ENCODE measurements around the gene NKX2-2. TPM values are rescaled to one million over a fixed set of nuclear protein-coding genes. Genes with fewer than 3 reads are reported as not detected.

The NKX2-2 gene
- total RNA-seq, 1 experiment from 2014 or later, result not detected

GRCh38 chr20:21501184-21501583 is 12.7 kb downstream of the NKX2-2 start:
- no peak for TF ChIP-seq ZNF281 (CRISPR knock-in tag; IDR thresholded peaks at IDR 0.05)
- Mint-ChIP-seq H3K27me3 (ENCODE audit: low read depth) (peaks cover 32% of the 10 kb centered on the region), H3K9me3 (no peaks in the 10 kb centered on the region), H3K4me1 (peaks cover 32% of the 10 kb centered on the region), H3K36me3 (peaks cover 4% of the 10 kb centered on the region; the same call in 1 of the 2 replicates), H3K27ac (no peak overlapping the region), H3K4me3 (no peak overlapping the region)
- CTCF ChIA-PET, result interaction anchor here (3.0 kb wide), 1 partner anchor 266 kb away, joined by 7 read pairs; no protein-coding TSS in a partner anchor
- DNase-seq (ENCODE audit: low spot score) (no peak), ATAC-seq (no peak)
- POLR2A ChIA-PET, result interaction anchor here (0.6 kb wide), 1 partner anchor 87 kb away, joined by 3 read pairs; no protein-coding TSS in a partner anchor

GRCh38 chr20:21500599-21500998 is 13.3 kb downstream of the NKX2-2 start:
- Mint-ChIP-seq H3K4me1 (peaks cover 32% of the 10 kb centered on the region), H3K27ac (no peak overlapping the region), H3K27me3 (ENCODE audit: low read depth) (peaks cover 28% of the 10 kb centered on the region), H3K4me3 (no peak overlapping the region), H3K9me3 (no peaks in the 10 kb centered on the region), H3K36me3 (peaks cover 4% of the 10 kb centered on the region; the same call in 1 of the 2 replicates)
- TF ChIP-seq USF1 (CRISPR knock-in tag; IDR thresholded peaks at IDR 0.05), result no peak
- CTCF ChIA-PET, result interaction anchor here (0.9 to 3.0 kb wide), 2 partner anchors 265 to 657 kb away, joined by 3 to 7 read pairs; no protein-coding TSS in a partner anchor
- ATAC-seq, result no peak
- no peak for DNase-seq (ENCODE audit: low spot score)
- POLR2A ChIA-PET, result no interaction called here

- Mint-ChIP-seq H3K36me3 (peaks cover 4% of the 10 kb centered on the region; the same call in 1 of the 2 replicates), H3K27ac (no peak overlapping the region), H3K27me3 (ENCODE audit: low read depth) (peaks cover 19% of the 10 kb centered on the region), H3K4me3 (no peak overlapping the region), H3K4me1 (peaks cover 28% of the 10 kb centered on the region), H3K9me3 (no peaks in the 10 kb centered on the region)
- DNase-seq (ENCODE audit: low spot score) (no peak), ATAC-seq (peak; percentile 57; the same call in 1 of the 2 replicates)
- ChIA-PET POLR2A (interaction anchor here (0.6 kb wide), 1 partner anchor 70 kb away, joined by 5 read pairs; no protein-coding TSS in a partner anchor), CTCF (interaction anchor here (0.5 to 3.0 kb wide), 5 partner anchors 22 to 687 kb away, joined by 3 to 11 read pairs (median 7); no protein-coding TSS in a partner anchor)
- TF ChIP-seq TEAD1 (CRISPR knock-in tag; IDR thresholded peaks at IDR 0.05) (no peak), ELF4 (CRISPR knock-in tag; IDR thresholded peaks at IDR 0.05; ENCODE audit: low read depth) (no peak), IRF1 (CRISPR knock-in tag; IDR thresholded peaks at IDR 0.05) (no peak), STAT6 (CRISPR knock-in tag; conservative IDR thresholded peaks at IDR 0.05; ENCODE audit: low read depth) (no peak), ZNF317 (CRISPR knock-in tag; IDR thresholded peaks at IDR 0.05; ENCODE audit: borderline replicate concordance, low read depth) (no peak), SOX15 (CRISPR knock-in tag; IDR thresholded peaks at IDR 0.05) (no peak), MYBL2 (CRISPR knock-in tag; IDR thresholded peaks at IDR 0.05) (no peak), IRF2 (CRISPR knock-in tag; IDR thresholded peaks at IDR 0.05; ENCODE audit: borderline replicate concordance, low read depth) (no peak), CTCF (IDR thresholded peaks at IDR 0.05) (no peak), TEAD4 (CRISPR knock-in tag; IDR thresholded peaks at IDR 0.05) (no peak), ESRRA (CRISPR knock-in tag; IDR thresholded peaks at IDR 0.05; ENCODE audit: borderline replicate concordance) (no peak), ZNF138 (CRISPR knock-in tag; conservative IDR thresholded peaks at IDR 0.05) (no peak), ZNF281 (CRISPR knock-in tag; IDR thresholded peaks at IDR 0.05) (no peak), FOXP1 (CRISPR knock-in tag; IDR thresholded peaks at IDR 0.05; ENCODE audit: borderline replicate concordance) (no peak), NR2C2 (CRISPR knock-in tag; IDR thresholded peaks at IDR 0.05) (no peak)
Measured at GRCh38 chr20:21499641-21500040, 14.2 kb downstream of the NKX2-2 start.

All from WTC11 (cell line).